GM19324 (cell line): Measurements from ENCODE around the gene FBN3.

Source experiments
- ATAC-seq: cut with Tn5 transposase; IDR thresholded peaks from one replicate; pipeline ENCODE4 v1.9.1; 2021; ENCODE audit warnings: mild to moderate bottlenecking, moderate library complexity; ENCODE audit not compliant: unreplicated experiment, low FRiP score

FBN3 gene

GRCh38 chr19:8095354-8095886 lies 54.0 kb downstream of the FBN3 start:
- no peak for ATAC-seq

- no peak for ATAC-seq
Measured at GRCh38 chr19:8094336-8094735, 55.1 kb downstream of the FBN3 start.

GRCh38 chr19:8093740-8094139 lies 55.7 kb downstream of the FBN3 start:
- no peak for ATAC-seq

DNA sequence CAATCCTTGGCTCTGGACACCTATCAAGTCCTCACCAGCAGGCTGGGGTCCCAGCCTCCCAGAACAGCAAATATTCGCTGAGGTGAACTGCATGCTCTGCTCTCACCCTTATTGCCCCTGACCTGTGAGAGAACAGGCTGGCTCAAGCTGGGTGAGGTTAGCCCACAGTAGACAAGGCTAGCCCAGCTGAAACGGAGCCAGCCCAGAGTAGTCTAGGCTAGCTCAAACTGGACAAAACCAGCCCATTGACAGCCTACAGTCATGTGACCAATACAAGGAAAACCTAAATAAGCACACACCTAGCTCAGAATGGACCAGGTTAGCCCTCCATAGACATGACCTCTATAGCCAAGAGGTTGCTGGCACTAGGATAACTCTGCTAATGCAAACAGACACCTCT lies 58.4 kb downstream of the FBN3 start:
- ATAC-seq: no peak

GRCh38 chr19:8089664-8090601 lies 59.5 kb downstream of the FBN3 start:
- ATAC-seq: no peak

- no peak for ATAC-seq
Measured at GRCh38 chr19:8088752-8089663, 60.4 kb downstream of the FBN3 start.

GRCh38 chr19:8087876-8088275 lies 61.5 kb downstream of the FBN3 start:
- ATAC-seq: no peak

- ATAC-seq: no peak
Measured at GRCh38 chr19:8086849-8087248, 62.5 kb downstream of the FBN3 start.

DNA sequence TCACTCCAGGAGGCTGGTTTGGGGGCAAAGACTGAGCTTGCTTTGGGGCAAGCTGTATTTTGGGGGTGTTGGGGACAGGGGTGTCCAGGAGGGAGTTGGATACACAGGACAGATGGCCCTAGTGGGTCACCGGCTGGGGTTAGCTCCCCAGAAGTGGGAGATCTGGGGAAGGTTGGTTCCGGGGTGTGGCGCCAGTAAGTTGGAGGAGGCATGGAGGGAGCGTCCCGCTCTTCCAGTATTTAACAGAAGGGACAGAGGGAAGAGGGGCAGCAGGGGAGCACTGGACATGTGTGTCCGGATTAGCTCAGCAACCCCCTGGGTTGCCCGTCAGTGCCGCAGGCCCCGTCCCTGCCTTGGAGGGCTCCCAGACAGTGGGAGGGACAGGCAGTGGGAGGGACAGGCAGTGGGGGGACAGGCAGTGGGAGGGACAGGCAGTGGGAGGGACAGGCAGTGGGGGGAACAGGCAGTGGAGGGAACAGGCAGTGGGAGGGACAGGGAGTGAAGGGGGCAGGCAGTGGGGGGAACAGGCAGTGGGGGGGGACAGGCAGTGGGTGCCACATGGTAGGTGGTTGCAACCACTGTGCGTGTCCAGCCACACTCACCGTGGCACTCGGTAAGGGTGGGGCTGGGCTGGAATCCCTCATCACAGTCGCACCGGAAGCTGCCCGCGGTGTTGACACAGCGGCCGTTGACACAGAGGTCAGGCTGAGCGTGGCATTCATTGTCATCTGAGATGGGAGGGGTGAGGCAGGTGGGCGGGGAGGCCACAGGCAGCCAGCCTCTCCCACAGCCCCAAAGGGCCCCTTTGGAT lies 63.6 kb downstream of the FBN3 start:
- ATAC-seq: no peak

DNA sequence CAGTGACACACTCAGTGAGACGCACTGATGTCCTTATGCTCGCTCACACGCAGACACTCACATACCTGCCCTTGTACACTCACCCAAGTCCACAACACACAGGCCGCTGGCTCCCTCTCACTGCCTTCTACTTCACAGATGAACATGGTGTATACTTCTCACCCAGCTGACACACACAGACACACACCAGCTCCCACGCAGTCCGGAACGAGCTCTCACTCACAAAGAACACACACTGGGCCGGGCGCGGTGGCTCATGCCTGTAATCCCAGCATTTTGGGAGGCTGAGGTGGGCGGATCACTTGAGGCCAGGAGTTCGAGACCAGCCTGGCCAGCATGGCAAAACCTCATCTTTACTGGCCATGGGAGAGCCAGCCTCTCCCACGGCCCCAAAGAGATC lies 65.2 kb downstream of the FBN3 start:
- no peak for ATAC-seq

- no peak for ATAC-seq
Measured at GRCh38 chr19:8083141-8083540, 66.3 kb downstream of the FBN3 start.

- ATAC-seq: no peak
Measured at GRCh38 chr19:8081569-8082550, 67.5 kb downstream of the FBN3 start.

DNA sequence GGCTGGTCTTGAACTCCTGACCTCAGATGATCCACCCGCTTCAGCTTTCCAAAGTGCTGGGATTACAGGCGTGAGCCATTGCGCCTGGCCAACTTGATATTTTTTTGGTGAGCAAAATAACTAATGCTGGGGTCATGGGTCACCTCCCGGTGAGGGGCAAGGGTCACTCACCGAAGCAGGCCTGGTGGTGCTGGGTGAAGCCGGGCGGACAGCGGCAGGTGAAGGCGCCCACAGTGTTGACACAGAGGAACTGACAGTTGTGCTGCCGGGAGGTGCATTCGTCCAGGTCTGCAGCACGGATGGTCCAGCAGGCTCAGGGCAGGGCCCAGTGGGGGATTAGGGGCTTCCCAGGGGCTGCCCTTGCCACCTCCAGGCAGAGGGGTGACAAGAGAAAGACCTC lies 68.6 kb downstream of the FBN3 start:
- ATAC-seq: no peak

DNA sequence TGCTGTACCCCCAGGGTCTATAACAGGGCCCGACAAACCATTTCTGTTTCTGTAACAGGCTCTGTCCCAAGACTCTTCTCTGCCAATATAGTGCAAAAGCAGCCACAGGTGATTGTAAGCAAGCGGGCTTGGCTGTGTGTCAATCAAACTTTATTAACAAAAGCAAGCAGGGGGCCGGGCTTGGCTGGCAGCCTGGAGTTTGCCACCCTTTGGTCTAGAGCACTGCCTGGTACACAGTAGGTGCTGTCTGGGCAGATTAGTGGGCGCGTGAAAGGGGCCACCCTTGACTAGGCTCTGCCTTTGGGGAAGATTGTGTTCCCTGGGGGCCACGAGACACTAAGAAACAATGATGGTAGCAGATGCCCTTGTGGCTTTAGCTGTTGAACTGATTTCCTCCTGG lies 69.4 kb downstream of the FBN3 start:
- no peak for ATAC-seq

GRCh38 chr19:8075158-8076074 lies 74.0 kb downstream of the FBN3 start:
- ATAC-seq: no peak

- ATAC-seq: no peak
Measured at GRCh38 chr19:8074501-8074900, 74.9 kb downstream of the FBN3 start.

GRCh38 chr19:8071912-8072311 lies 77.5 kb downstream of the FBN3 start:
- ATAC-seq: no peak
